Measurements from ENCODE around the gene SLF2. TPM values are rescaled to one million over a fixed set of nuclear protein-coding genes. Genes with fewer than 3 reads are reported as not detected.

SLF2 gene
- total and polyA plus RNA-seq, 2 of the 8 experiments (the other 6 are each of a cell fraction or from before 2014, with no cell fraction given): 5.5 to 20.9 TPM

GRCh38 chr10:100993986-100994708, 81.4 kb downstream of the SLF2 start:
- Histone ChIP-seq H3K9me3 (ENCODE audit: insufficient read depth in 2 of 2, low read depth in 1 of 2, low read length in 1 of 2) (no peaks in the 10 kb centered on the region), H4K20me1 (replicated peaks in 1 of 2; ENCODE audit: control insufficient read depth in 1 of 2, insufficient read depth in 2 of 2, low read length in 2 of 2) (peaks cover 7 to 17% of the 10 kb centered on the region in 2 experiments), H2BK20ac (ENCODE audit: low read length) (no peak overlapping the region), H3K4ac (replicated peaks; ENCODE audit: insufficient read length, low read depth, low read length) (no peak overlapping the region), H3K4me3 (ENCODE audit: extremely low read depth in 1 of 4, insufficient read depth in 2 of 4, low read depth in 3 of 4, low read length in 4 of 4) (no peak overlapping the region), H3K79me1 (ENCODE audit: low read depth, low read length) (no peaks in the 10 kb centered on the region; the same call in none of the 2 replicates), H2AFZ (ENCODE audit: low read length) (no peak overlapping the region), H2AK5ac (ENCODE audit: low read depth, low read length) (no peak overlapping the region), H3K23ac (ENCODE audit: insufficient read length) (no peak overlapping the region), H3K14ac (ENCODE audit: insufficient read length) (no peak overlapping the region), H3K18ac (ENCODE audit: extremely low read depth, low read length) (no peak overlapping the region), H4K8ac (ENCODE audit: extremely low read depth, insufficient read depth, low read length) (no peak overlapping the region), H2BK15ac (ENCODE audit: low read length) (no peak overlapping the region), H3K27ac (ENCODE audit: low read depth, low read length) (no peak overlapping the region), H3K36me3 (ENCODE audit: control insufficient read depth in 2 of 4, insufficient read depth in 4 of 4, low read length in 3 of 4) (peaks cover 24 to 48% (median 34%) of the 10 kb centered on the region in 4 experiments), H2BK12ac (ENCODE audit: low read depth, low read length) (no peak overlapping the region), H4K91ac (replicated peaks; ENCODE audit: insufficient read length, low read length) (no peak overlapping the region), H3K4me1 (replicated peaks in 1 of 4; ENCODE audit: control insufficient read depth in 3 of 4, insufficient read depth in 4 of 4, low read length in 3 of 4) (peaks cover 4 to 11% (median 7%) of the 10 kb centered on the region in 4 experiments), H3K23me2 (ENCODE audit: low read depth, low read length) (peaks cover 14% of the 10 kb centered on the region), H4K5ac (ENCODE audit: insufficient read length, low read depth, low read length) (no peak overlapping the region), H3K9ac (replicated peaks in 1 of 4; ENCODE audit: extremely low read depth in 1 of 4, low read depth in 3 of 4, low read length in 3 of 4) (no peak overlapping the region), H2BK5ac (ENCODE audit: low read depth, low read length) (0 out of 2 replicates have a peak overlapping the region, but pooled peaks have one; percentile 18), H2BK120ac (replicated peaks; ENCODE audit: low read depth, low read length) (no peak overlapping the region), H3K79me2 (ENCODE audit: control insufficient read depth in 1 of 2, insufficient read depth in 2 of 2, low read length in 2 of 2) (peaks cover 2 to 27% of the 10 kb centered on the region in 2 experiments; a peak in 3 of 4 replicates), H3K4me2 (ENCODE audit: insufficient read depth in 1 of 2, low read depth in 2 of 2, low read length in 2 of 2) (no peak overlapping the region; a peak in 1 of 4 replicates), H3K56ac (replicated peaks; ENCODE audit: insufficient read length, low read depth, low read length) (no peak overlapping the region), H3K27me3 (replicated peaks in 1 of 4; ENCODE audit: control insufficient read depth in 3 of 4, extremely low read depth in 1 of 4, insufficient read depth in 3 of 4, low read length in 3 of 4) (no peaks in the 10 kb centered on the region)
- FAIRE-seq (peak; percentile 36), DNase-seq (ENCODE audit: low read depth in 1 of 2, low spot score in 2 of 2) (no peak)
- TF ChIP-seq, protein P1, sequence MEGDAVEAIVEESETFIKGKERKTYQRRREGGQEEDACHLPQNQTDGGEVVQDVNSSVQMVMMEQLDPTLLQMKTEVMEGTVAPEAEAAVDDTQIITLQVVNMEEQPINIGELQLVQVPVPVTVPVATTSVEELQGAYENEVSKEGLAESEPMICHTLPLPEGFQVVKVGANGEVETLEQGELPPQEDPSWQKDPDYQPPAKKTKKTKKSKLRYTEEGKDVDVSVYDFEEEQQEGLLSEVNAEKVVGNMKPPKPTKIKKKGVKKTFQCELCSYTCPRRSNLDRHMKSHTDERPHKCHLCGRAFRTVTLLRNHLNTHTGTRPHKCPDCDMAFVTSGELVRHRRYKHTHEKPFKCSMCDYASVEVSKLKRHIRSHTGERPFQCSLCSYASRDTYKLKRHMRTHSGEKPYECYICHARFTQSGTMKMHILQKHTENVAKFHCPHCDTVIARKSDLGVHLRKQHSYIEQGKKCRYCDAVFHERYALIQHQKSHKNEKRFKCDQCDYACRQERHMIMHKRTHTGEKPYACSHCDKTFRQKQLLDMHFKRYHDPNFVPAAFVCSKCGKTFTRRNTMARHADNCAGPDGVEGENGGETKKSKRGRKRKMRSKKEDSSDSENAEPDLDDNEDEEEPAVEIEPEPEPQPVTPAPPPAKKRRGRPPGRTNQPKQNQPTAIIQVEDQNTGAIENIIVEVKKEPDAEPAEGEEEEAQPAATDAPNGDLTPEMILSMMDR (IDR thresholded peaks at IDR 0.05; ENCODE audit: control extremely low read depth in 1 of 3, insufficient read depth in 1 of 3, low read depth in 1 of 3, low read length in 3 of 3): peak in 2 of 3 experiments; percentile 62 to 72; a peak in 3 of 4 replicates
- peak; percentile 19; the same call in 1 of the 2 replicates for TF ChIP-seq POLR2AphosphoS5 (IDR thresholded peaks at IDR 0.05; ENCODE audit: low read depth, low read length)
- TF ChIP-seq RAD21 (IDR thresholded peaks at IDR 0.05 in 1 of 2, conservative IDR thresholded peaks at IDR 0.05 in 1 of 2; ENCODE audit: low read depth in 2 of 2, low read length in 2 of 2): peak; percentile 67 to 71
- no peak for TF ChIP-seq BRCA1 (IDR thresholded peaks at IDR 0.05; ENCODE audit: low read depth, low read length)
- TF ChIP-seq POLR2A (IDR thresholded peaks at IDR 0.05; ENCODE audit: control extremely low read depth in 1 of 2, low read depth in 2 of 2, low read length in 2 of 2): peak in 1 of 2 experiments; percentile 36; a peak in 1 of 3 replicates
- no peak for TF ChIP-seq SRF (IDR thresholded peaks at IDR 0.05; ENCODE audit: low read depth, low read length)
- WGBS, 2 experiments (ENCODE audit: extremely low coverage in 1 of 2, insufficient coverage in 1 of 2, insufficient read length in 1 of 2, insufficient replicate concordance in 2 of 2, low coverage in 1 of 2, low lambda C conversion rate in 2 of 2, missing lambda C conversion rate in 1 of 2): 73% methylated on average over 10 of the region's 10 CpGs; no CpG with 5 or more reads in 1 of the 2 experiments
- ChIA-PET POLR2A (ENCODE audit: partially characterized antibody) (interaction anchor here (0.6 to 12.6 kb wide), 9 partner anchors 9 to 886 kb away, joined by 3 to 143 read pairs (median 10); partner anchors contain the start of gene SEMA4G), CTCF (ENCODE audit: partially characterized antibody) (interaction anchor here (0.6 to 26.8 kb wide), 20 partner anchors 8 to 959 kb away, joined by 3 to 464 read pairs (median 4); partner anchors contain the start of genes PDZD7 and SFXN3)
